Lower lobe of right lung (tissue), 2 donors: ENCODE results near the gene AGPAT1. TPM values are rescaled to one million over a fixed set of nuclear protein-coding genes. Genes with fewer than 3 reads are reported as not detected.

Source experiments
- ATAC-seq, 2 donors: fragments of 200-7000 bp; cut with Tn5 transposase; one replicate each; pipeline ENCODE4 v1.9.1; 2020 to 2022; ENCODE audit warnings: mild to moderate bottlenecking in 2 of 2, moderate library complexity in 2 of 2
- DNase-seq: peaks from one replicate; pipeline ENCODE4 v3.0.0-alpha.2; 2020
- H3K27ac ChIP-seq: fragments of 200-600 bp; one replicate; pipeline ENCODE4 v1.8.0; 2022
- H3K27me3 ChIP-seq: fragments of 200-600 bp; one replicate; pipeline ENCODE4 v1.8.0; 2022; ENCODE audit warnings: low read depth
- H3K36me3 ChIP-seq: fragments of 200-600 bp; one replicate; pipeline ENCODE4 v1.8.0; 2022; ENCODE audit warnings: mild to moderate bottlenecking
- H3K4me1 ChIP-seq: fragments of 200-600 bp; one replicate; pipeline ENCODE4 v1.8.0; 2022
- H3K4me3 ChIP-seq: fragments of 200-600 bp; one replicate; pipeline ENCODE4 v1.8.0; 2022; ENCODE audit warnings: mild to moderate bottlenecking
- H3K9me3 ChIP-seq: fragments of 200-600 bp; one replicate; pipeline ENCODE4 v1.8.0; 2022
- CTCF ChIP-seq: fragments of 200-600 bp; IDR thresholded peaks from one replicate; pipeline ENCODE4 v1.8.0; 2022; ENCODE audit warnings: antibody characterized with exemption, mild to moderate bottlenecking
- intact Hi-C: fragments of 100-400 bp; cut with DNase I; formaldehyde crosslinking; loops from one replicate; pipeline ENCODE4 v1.11.0; 2022
- total RNA-seq: library from RNA; stranded (reverse); fragmentation: NEBNext Ultra II Directional; extraction: Animal tissue kit (Norgen Biotek cat#: 25700); gene quantifications from one replicate; pipeline ENCODE4 v1.2.1, GENCODE V29; 2021
- donor health status: DM: no; HTN: yes; CAD: no; lungs with severe emphysema.

The AGPAT1 gene
- total RNA-seq, 1 donor from 2014 or later = 51.2 TPM

- peak overlapping the region; percentile 17 for H3K4me3 ChIP-seq
- peaks cover 41% of the 10 kb centered on the region for H3K4me1 ChIP-seq
- ATAC-seq = no peak
- intact Hi-C loops = no loop called here
- peaks cover 37% of the 10 kb centered on the region for H3K36me3 ChIP-seq
- H3K9me3 ChIP-seq = no peaks in the 10 kb centered on the region
- TF ChIP-seq CTCF = no peak
- DNase-seq = no peak
- no peaks in the 10 kb centered on the region for H3K27me3 ChIP-seq
- H3K27ac ChIP-seq = peak overlapping the region; percentile 21
Observed at GRCh38 chr6:32181148-32181702, 5.3 kb upstream of the AGPAT1 start.

- Histone ChIP-seq H3K27me3 (no peaks in the 10 kb centered on the region), H3K9me3 (no peaks in the 10 kb centered on the region), H3K27ac (no peak overlapping the region), H3K36me3 (peaks cover 34% of the 10 kb centered on the region), H3K4me3 (peak overlapping the region; percentile 76), H3K4me1 (peaks cover 50% of the 10 kb centered on the region)
- no peak for TF ChIP-seq CTCF
- DNase-seq (no peak), ATAC-seq (no peak)
- intact Hi-C loops = no loop called here
Observed at GRCh38 chr6:32179766-32180405, 4.0 kb upstream of the AGPAT1 start.

- no peaks in the 10 kb centered on the region for H3K27me3 ChIP-seq
- H3K4me1 ChIP-seq = peaks cover 48% of the 10 kb centered on the region
- peak overlapping the region; percentile 94 for H3K27ac ChIP-seq
- H3K9me3 ChIP-seq = no peaks in the 10 kb centered on the region
- H3K36me3 ChIP-seq = peaks cover 34% of the 10 kb centered on the region
- no peak for DNase-seq
- no peak for TF ChIP-seq CTCF
- intact Hi-C loops = no loop called here
- no peak for ATAC-seq
- peak overlapping the region; percentile 76 for H3K4me3 ChIP-seq
Observed at GRCh38 chr6:32178547-32179440, 2.9 kb upstream of the AGPAT1 start.

GRCh38 chr6:32177788-32178546 is 2.1 kb upstream of the AGPAT1 start, which contains the start of gene RNF5:
Gene RNF5 (plus strand): TSS chr6:32178405. CDS start chr6:32178512, 107 bp downstream.
- H3K36me3 ChIP-seq = peaks cover 28% of the 10 kb centered on the region
- H3K27me3 ChIP-seq = no peaks in the 10 kb centered on the region
- intact Hi-C loops = no loop called here

More at GRCh38 chr6:32177788-32178546, 2.1 kb upstream of the AGPAT1 start, which contains the start of gene RNF5:
- TF ChIP-seq CTCF = no peak
- DNase-seq (peak; percentile 97), ATAC-seq (peak; percentile 87 to 92)
- Histone ChIP-seq H3K9me3 (no peaks in the 10 kb centered on the region), H3K4me3 (peak within 1 kb of the TSS; percentile 76), H3K4me1 (peaks cover 45% of the 10 kb centered on the region), H3K27ac (peak within 1 kb of the TSS; percentile 94)
